Stimulated activated CD4-positive, alpha-beta T cell treated with anti-CD3 and anti-CD28 coated beads, Interleukin-2, amount 100 ng/mL, for 24 hours (primary cell): ENCODE measurements around the gene SIAH1.

Experiments
- DNase-seq, 2 donors: peaks; one replicate each; pipeline ENCODE4 v3.0.0-alpha.2; 2020

Gene SIAH1

DNA sequence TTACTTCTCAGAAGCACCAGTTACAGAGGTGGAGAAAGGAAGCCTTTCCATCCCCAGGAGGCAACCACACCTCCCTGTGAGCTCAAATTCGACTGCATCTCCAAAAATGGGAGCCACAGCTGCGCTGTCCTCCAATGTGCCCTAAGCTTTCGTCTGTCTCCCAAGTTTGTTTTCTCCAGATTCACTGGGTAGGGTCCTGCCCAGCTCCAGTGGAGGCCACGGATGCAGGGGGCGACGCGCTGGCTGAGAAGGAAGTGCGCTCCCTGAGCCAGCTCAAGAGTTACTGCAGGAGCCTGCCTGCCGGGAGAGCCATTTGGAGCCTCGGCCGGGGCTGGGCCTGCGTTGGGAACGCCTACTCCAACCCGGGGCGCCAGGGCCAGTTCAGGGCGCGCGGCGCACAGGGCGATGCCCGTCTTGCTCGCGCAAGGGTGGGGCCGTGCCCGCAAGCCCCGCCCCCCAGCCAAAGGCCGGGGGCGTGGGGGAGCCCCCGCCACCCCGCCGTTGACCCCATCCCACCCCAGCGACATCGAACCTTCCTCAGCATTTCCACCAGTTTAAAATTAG is 19.5 kb downstream of the SIAH1 start:
- peak; percentile 80 to 86 for DNase-seq

DNA sequence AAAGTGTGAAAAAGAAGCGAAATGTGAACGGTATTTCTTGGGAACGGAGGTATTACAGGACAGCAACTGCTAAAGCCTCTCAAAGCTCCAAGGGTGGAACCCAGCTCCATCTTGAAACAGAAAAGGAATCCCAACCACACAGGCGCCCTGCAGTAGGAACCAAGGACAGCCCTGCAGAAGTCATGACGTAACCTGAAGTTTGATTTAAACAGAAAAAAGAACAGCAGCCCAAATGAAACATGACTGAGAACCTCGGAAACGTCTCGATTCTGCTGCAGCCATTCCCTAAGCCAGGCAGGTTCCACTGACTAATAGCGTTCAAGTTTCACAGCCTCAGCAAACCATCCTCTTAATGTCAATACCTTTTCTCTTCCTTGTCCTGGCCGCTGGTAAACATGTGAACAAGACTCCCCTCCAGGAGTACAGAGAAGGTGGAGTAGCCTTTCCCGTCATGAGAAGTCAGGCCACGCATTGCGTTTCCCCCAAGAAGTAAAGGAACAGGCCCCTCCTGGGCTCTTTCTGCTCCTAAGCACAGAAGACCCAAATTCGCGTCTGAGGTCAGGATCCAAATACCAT is 20.1 kb downstream of the SIAH1 start:
- no peak for DNase-seq

DNA sequence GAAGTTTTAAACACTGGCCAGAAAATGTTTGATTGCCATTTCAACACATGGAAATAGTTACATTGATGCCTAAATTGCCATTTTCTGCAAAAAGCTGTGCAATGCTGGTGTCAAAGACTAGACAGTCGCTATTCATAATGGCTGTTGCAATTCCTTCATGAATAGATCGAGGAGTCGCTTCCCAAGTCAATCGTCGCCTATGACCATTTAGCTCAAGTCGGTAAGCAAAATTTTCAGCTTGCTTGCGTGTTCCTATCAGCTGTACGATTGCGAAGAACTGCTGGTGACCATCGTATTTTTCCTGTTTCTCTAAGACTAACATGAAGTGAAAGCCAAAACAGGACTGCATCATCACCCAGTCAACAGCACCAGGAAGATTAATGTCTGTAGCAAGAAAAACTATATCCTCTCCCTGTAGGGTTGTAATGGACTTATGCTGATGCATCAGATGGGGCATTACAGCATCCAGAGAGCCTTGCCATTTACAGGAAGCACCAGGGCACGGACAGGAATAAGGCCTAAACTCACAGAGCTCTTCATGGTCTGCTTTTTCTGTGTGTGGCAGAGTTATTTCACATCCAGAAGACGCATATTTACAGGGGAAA is 23.6 kb downstream of the SIAH1 start:
- no peak for DNase-seq

DNA sequence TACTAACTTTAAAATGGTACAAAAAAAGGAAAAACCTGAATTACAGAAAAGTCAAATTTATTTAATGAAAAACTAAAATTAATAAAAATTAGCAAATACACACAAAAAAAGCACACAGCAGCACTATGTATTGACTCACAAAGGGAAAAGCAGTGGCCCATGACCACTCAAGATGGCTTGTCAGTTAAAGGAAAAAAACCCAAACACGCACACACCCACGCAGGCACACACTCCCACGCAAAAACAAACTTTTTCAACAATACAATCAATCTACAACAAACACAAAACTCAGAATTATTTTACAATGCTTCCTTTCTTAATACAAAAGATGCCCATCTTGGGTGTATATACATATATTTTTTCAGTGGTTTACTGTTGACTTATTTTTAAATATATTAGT is 24.2 kb downstream of the SIAH1 start:
- no peak for DNase-seq

DNA sequence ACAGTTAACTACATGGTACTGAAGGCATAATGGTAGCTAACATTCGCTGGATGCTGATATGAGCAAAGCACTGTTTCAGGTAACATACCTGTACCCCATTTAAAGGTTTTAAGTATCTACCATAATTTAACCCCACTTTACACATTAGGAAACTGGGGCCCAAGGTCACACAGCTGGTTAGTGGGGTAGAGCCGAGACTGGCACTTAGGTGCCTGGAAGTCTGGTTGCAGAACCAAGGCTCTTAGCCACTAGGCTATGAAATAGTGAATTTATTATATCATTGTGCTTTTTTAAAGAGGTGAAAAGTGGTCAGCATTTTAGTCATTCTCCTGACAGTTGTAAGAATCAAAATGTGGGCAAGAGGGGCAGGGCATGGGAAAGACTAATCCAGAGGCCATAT is 25.2 kb downstream of the SIAH1 start:
- DNase-seq, result no peak

DNA sequence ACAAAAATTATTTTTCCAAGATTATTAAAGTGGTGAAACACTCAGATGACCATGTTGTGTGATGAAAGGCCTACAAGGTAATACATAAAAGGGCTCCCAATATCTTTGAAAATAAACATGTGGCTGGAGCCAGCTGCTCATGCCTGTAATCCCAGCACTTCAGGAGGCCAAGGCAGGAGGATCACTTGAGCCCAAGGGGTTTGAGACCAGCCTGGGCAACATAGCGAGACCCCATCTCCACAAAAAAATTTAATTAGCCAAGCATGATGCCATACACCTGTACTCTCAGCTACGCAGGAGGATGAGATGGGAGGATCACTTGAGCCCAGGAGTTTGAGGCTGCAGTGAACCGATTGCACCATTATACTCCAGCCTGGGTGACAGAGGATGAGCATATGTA is 26.8 kb downstream of the SIAH1 start:
- no peak for DNase-seq

DNA sequence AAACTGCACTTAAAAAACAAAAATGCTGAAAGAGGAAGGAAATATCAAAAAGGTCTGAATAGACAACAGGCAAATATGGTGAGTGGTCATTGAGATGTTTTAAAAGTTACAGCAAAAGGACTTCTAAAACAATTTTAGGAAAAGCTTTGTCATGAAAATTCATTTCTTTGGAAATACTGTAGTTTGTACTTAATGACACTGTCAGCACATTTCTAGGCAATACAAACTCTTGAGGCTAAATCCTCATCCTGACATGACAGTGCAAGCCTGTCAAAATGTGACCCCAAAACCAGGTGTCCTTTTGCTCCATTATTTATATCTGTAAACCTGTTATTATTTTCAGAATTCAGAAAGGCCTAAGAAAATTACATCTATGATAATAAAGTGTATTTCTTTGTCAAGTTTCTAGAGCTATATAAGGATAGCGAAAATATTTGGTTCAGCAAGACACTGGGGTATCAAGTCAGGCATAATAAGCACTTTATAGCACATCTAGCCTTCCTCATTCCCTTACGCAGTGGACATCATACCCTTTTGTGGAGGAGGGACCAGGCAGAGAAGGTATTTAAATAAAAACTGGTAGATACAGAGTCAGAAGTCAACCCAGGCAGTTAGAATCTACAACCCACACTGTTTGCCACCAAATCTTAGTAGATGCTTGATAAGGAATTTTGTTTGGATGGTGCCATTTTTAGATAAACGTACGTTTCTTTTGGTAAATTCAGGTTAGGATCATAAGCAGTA is 28.4 kb downstream of the SIAH1 start:
- no peak for DNase-seq

- no peak for DNase-seq
These were observed 30.0 kb downstream of the SIAH1 start for GRCh38 chr16:48354877-48355855.

GRCh38 chr16:48354385-48354784 is 30.8 kb downstream of the SIAH1 start:
- DNase-seq, result peak in 1 of 2 donors; percentile 7

DNA sequence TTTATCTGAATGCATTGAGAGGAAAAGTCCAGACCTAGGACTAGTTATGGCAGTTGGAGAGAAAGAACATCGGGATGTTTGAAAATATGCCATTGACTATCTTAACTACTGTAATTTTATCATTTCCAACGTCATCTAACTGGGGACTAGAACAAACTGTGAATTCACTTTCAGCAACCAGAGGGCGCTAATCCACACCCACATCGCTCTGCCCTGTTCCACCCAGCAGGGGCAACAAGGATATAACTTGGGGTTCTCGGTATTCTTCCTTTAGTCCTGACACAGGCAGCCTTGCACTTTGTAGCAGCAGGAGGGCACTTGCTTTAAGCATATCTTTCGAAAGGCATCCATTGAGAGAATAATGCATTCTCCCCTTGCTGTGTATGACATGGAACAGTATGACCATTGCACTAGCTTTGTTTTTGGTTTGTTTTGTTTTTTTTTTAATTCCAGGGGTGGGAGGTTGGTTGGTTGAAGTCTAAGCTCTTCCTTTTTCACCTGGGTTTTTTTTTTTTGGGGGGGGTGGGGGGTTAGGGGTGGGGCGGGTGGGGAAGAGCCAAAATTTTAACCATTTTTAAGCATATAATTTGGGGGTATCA is 31.5 kb downstream of the SIAH1 start:
- DNase-seq, result peak; percentile 55 to 66

DNA sequence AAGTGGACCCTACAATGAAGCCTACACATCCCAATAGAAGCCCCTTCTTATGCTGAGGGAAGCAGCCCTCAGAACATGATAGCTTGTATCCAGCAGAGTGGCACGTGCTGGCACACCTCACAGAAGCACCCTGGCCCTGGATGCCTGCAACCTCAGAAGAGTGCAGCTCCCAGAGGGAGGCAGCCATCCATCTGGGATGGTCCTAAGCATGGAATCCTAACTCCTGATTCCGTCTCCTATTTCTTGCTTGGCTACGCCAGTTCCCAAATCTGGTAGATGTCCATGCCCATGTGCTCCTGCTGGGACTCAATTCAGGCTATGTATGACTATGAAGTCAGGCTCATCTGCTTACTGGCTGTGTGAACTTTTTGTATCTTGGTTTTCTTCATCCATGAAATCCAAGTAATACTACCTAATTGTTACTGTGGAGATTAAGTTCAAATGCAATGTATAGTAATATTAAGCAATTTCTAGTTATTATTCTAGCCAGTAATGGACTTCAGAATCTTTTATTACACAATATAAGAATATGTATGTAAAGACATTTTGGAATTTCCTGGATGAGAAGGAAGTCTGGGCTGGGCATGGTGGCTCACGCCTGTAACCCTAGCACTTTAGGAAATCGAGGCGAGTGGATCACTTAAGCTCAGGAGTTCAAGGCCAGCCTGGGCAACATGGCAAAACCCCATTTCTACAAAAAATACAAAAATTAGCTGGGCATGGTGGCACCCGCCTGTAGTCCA is 32.4 kb downstream of the SIAH1 start:
- no peak for DNase-seq

GRCh38 chr16:48350736-48351135 is 34.5 kb downstream of the SIAH1 start:
- no peak for DNase-seq

- DNase-seq, result no peak
These were observed 37.2 kb downstream of the SIAH1 start for GRCh38 chr16:48347980-48348379.

DNA sequence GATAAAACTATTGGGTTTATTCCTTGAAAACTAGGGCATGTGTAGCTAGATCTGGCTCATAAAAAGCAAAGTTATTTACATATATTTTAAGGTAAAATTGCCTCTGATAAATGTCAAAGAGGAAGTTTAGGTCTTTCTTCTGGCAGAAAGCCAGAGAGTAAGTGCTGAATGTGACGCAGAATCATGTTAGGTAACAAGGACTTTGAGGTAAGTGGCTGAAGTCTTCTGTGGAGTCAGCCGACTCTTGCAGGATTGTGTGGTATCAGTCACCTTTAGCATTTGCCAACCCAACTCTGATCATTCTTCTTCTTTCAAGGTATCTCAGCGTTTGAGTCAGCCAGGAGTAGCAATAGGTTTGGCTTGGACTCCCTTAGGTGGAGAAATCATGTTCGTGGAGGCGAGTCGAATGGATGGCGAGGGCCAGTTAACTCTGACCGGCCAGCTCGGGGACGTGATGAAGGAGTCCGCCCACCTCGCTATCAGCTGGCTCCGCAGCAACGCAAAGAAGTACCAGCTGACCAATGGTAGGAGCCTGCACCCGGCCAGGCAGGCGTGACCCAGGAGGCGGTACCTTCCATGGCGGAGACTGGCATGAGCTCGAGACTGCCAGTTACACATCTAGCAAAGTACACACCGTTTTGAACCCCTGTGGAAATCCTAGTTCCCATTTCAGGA is 37.9 kb downstream of the SIAH1 start:
- no peak for DNase-seq

GRCh38 chr16:48342591-48342990 is 42.6 kb downstream of the SIAH1 start:
- no peak for DNase-seq

DNA sequence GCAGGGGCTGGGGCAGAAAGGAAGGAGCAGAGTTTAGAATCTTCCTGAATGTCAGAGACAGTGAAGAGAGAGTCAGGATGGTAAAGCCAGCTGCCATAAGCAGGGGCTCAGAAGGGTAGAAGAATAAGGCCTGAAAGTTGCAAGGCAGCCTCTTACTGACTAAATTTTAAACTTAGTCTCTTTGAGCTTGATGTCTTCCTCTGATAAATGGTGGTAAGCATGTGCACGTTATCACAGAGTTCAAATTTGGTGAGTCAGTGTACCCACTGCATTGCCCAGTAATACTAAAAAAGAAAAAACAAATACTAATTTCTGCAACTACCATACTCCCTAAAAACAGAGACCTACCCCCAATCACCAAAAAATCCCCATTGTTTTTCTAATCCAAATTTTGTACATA is 45.2 kb downstream of the SIAH1 start:
- DNase-seq, result no peak

- DNase-seq, result no peak
These were observed 49.3 kb downstream of the SIAH1 start for GRCh38 chr16:48335961-48336360.

GRCh38 chr16:48334325-48334724 is 50.9 kb downstream of the SIAH1 start:
- DNase-seq, result no peak

DNA sequence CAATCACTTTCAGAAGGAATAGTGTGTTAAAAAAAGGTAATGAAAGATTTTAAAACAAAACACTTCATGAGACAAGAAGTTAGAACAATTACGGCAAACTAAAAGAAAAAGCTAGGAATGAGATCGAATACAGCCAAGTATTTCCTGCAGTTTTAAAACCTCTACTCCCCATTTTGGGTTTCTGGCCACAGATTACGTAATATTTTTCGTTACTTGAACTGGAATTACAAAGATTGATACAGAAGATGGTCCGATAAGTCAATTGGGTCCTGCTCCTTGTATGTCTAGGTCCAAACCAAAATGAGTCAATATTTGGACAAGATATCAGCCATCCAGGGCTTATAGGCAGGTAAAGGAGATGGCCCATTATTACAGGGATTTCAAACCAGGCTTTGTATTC is 52.2 kb downstream of the SIAH1 start:
- no peak for DNase-seq

GRCh38 chr16:48330841-48331192 is 54.4 kb downstream of the SIAH1 start:
- DNase-seq, result no peak

- no peak for DNase-seq
These were observed 54.9 kb downstream of the SIAH1 start for GRCh38 chr16:48330189-48330840.
